Activated naive CD4-positive, alpha-beta T cell treated with anti-CD3 and anti-CD28 coated beads for 36 hours (primary cell): Measurements from ENCODE around the gene TRIM15. TPM values are rescaled to one million over a fixed set of nuclear protein-coding genes. Genes with fewer than 3 reads are reported as not detected.
A peak's percentile ranks its signal among the peaks of the same experiment; 100 is the strongest.

Experiments used
- CTCF ChIA-PET: fragments of 350-600 bp; sonication (Branson Sonifier 250); formaldehyde crosslinking; loops from one replicate; lab custom pipeline; 2021; ENCODE audit warnings: antibody characterized with exemption; lab: Charles Lee
- DNase-seq: peaks from one replicate; pipeline ENCODE4 v3.0.0-alpha.2; 2020
- H3K27ac Mint-ChIP-seq: one replicate; pipeline ENCODE4 v1.8.0; 2021; ENCODE audit warnings: mild to moderate bottlenecking, mixed read lengths
- H3K27me3 Mint-ChIP-seq: one replicate; pipeline ENCODE4 v1.8.0; 2021; ENCODE audit warnings: low read depth, mixed read lengths
- H3K36me3 Mint-ChIP-seq: one replicate; pipeline ENCODE4 v1.8.0; 2021; ENCODE audit warnings: low read depth, mixed read lengths
- H3K4me1 Mint-ChIP-seq: one replicate; pipeline ENCODE4 v1.8.0; 2021; ENCODE audit warnings: low read depth, mixed read lengths
- H3K4me3 Mint-ChIP-seq: one replicate; pipeline ENCODE4 v1.8.0; 2021; ENCODE audit warnings: mild to moderate bottlenecking, moderate library complexity, mixed read lengths
- H3K9me3 Mint-ChIP-seq: one replicate; pipeline ENCODE4 v1.8.0; 2021; ENCODE audit warnings: mixed read lengths
- intact Hi-C: fragments of 100-400 bp; cut with micrococcal nuclease; formaldehyde crosslinking; loops from one replicate; pipeline ENCODE4 v1.15.1; 2023
- total RNA-seq, 2 experiments: library from RNA; stranded (reverse); gene quantifications; one replicate each; pipeline ENCODE4 v1.2.3, GENCODE V29; 2021

Gene TRIM15
- total RNA-seq, 2 experiments from 2014 or later: 0.79 to 2.2 TPM

- no peaks in the 10 kb centered on the region for H3K9me3 Mint-ChIP-seq
- no peak overlapping the region for H3K4me3 Mint-ChIP-seq
- peaks cover 21% of the 10 kb centered on the region for H3K4me1 Mint-ChIP-seq
- H3K27ac Mint-ChIP-seq: no peak overlapping the region
- peak; percentile 26 for DNase-seq
- peaks cover 43% of the 10 kb centered on the region for H3K27me3 Mint-ChIP-seq
- no peaks in the 10 kb centered on the region for H3K36me3 Mint-ChIP-seq
- CTCF ChIA-PET: interaction anchor here (0.6 to 2.2 kb wide), 6 partner anchors 34 to 109 kb away, joined by 3 to 12 read pairs (median 6); partner anchors contain the start of genes POLR1H and TRIM40
- intact Hi-C loops: loop anchor here (1.0 to 10.0 kb wide), 4 partner anchors 39 to 322 kb away; no protein-coding TSS in a partner anchor
These were observed 6.6 kb downstream of the TRIM15 start for GRCh38 chr6:30169658-30170614.

GRCh38 chr6:30171677-30172471, 8.5 kb downstream of the TRIM15 start:
- no peak for DNase-seq
- no peaks in the 10 kb centered on the region for H3K9me3 Mint-ChIP-seq
- peaks cover 48% of the 10 kb centered on the region for H3K27me3 Mint-ChIP-seq
- CTCF ChIA-PET: interaction anchor here (0.6 to 2.2 kb wide), 5 partner anchors 40 to 111 kb away, joined by 4 to 12 read pairs (median 8); partner anchors contain the start of gene POLR1H
- no peaks in the 10 kb centered on the region for H3K36me3 Mint-ChIP-seq
- no peak overlapping the region for H3K27ac Mint-ChIP-seq
- H3K4me1 Mint-ChIP-seq: peaks cover 17% of the 10 kb centered on the region
- peak overlapping the region; percentile 40 for H3K4me3 Mint-ChIP-seq
- intact Hi-C loops: loop anchor here (10.0 kb wide), 1 partner anchor 157 kb away; no protein-coding TSS in a partner anchor

GRCh38 chr6:30172681-30173080, 9.3 kb downstream of the TRIM15 start:
- H3K27me3 Mint-ChIP-seq: peaks cover 50% of the 10 kb centered on the region
- intact Hi-C loops: loop anchor here (10.0 kb wide), 1 partner anchor 158 kb away; no protein-coding TSS in a partner anchor
- H3K4me1 Mint-ChIP-seq: peaks cover 9% of the 10 kb centered on the region
- no peaks in the 10 kb centered on the region for H3K36me3 Mint-ChIP-seq
- no peak overlapping the region for H3K27ac Mint-ChIP-seq
- no peaks in the 10 kb centered on the region for H3K9me3 Mint-ChIP-seq
- no peak for DNase-seq
- CTCF ChIA-PET: no interaction called here
- H3K4me3 Mint-ChIP-seq: no peak overlapping the region

- no peak overlapping the region for H3K4me3 Mint-ChIP-seq
- CTCF ChIA-PET: interaction anchor here (1.3 kb wide), 1 partner anchor 72 kb away, joined by 5 read pairs; no protein-coding TSS in a partner anchor
- no peak for DNase-seq
- H3K27me3 Mint-ChIP-seq: peaks cover 46% of the 10 kb centered on the region
- no peaks in the 10 kb centered on the region for H3K36me3 Mint-ChIP-seq
- H3K4me1 Mint-ChIP-seq: peaks cover 2% of the 10 kb centered on the region
- intact Hi-C loops: loop anchor here (10.0 kb wide), 1 partner anchor 161 kb away; no protein-coding TSS in a partner anchor
- H3K9me3 Mint-ChIP-seq: peaks cover 7% of the 10 kb centered on the region
- H3K27ac Mint-ChIP-seq: no peak overlapping the region
These were observed 12.4 kb downstream of the TRIM15 start for GRCh38 chr6:30175765-30176164.

- Mint-ChIP-seq H3K4me1 (no peaks in the 10 kb centered on the region), H3K4me3 (no peak overlapping the region), H3K9me3 (peaks cover 10% of the 10 kb centered on the region), H3K27me3 (peaks cover 31% of the 10 kb centered on the region), H3K27ac (no peak overlapping the region), H3K36me3 (no peaks in the 10 kb centered on the region)
- CTCF ChIA-PET: interaction anchor here (0.6 to 1.1 kb wide), 3 partner anchors 18 to 47 kb away, joined by 3 to 5 read pairs (median 5); no protein-coding TSS in a partner anchor
- no peak for DNase-seq
- intact Hi-C loops: loop anchor here (10.0 kb wide), 1 partner anchor 164 kb away; no protein-coding TSS in a partner anchor
These were observed 15.5 kb downstream of the TRIM15 start for GRCh38 chr6:30178837-30179236.

- H3K27ac Mint-ChIP-seq: no peak overlapping the region
- peaks cover 25% of the 10 kb centered on the region for H3K27me3 Mint-ChIP-seq
- intact Hi-C loops: no loop called here
- H3K36me3 Mint-ChIP-seq: peaks cover 4% of the 10 kb centered on the region
- no peaks in the 10 kb centered on the region for H3K4me1 Mint-ChIP-seq
- peaks cover 10% of the 10 kb centered on the region for H3K9me3 Mint-ChIP-seq
- DNase-seq: no peak
- no peak overlapping the region for H3K4me3 Mint-ChIP-seq
- CTCF ChIA-PET: no interaction called here
These were observed 16.8 kb downstream of the TRIM15 start for GRCh38 chr6:30180145-30180544.

GRCh38 chr6:30184417-30185031, 21.2 kb downstream of the TRIM15 start:
- Mint-ChIP-seq H3K4me1 (no peaks in the 10 kb centered on the region), H3K36me3 (peaks cover 29% of the 10 kb centered on the region), H3K9me3 (peaks cover 8% of the 10 kb centered on the region), H3K4me3 (no peak overlapping the region), H3K27ac (no peak overlapping the region), H3K27me3 (no peaks in the 10 kb centered on the region)
- intact Hi-C loops: no loop called here
- CTCF ChIA-PET: interaction anchor here (0.8 kb wide), 1 partner anchor 84 kb away, joined by 3 read pairs; no protein-coding TSS in a partner anchor
- no peak for DNase-seq

- Mint-ChIP-seq H3K4me3 (no peak overlapping the region), H3K9me3 (peaks cover 1% of the 10 kb centered on the region), H3K36me3 (peaks cover 32% of the 10 kb centered on the region), H3K4me1 (no peaks in the 10 kb centered on the region), H3K27me3 (no peaks in the 10 kb centered on the region), H3K27ac (peak overlapping the region; percentile 12)
- intact Hi-C loops: no loop called here
- no peak for DNase-seq
- CTCF ChIA-PET: no interaction called here
These were observed 22.6 kb downstream of the TRIM15 start for GRCh38 chr6:30185846-30186484.

- Mint-ChIP-seq H3K4me1 (no peaks in the 10 kb centered on the region), H3K36me3 (peaks cover 34% of the 10 kb centered on the region), H3K4me3 (no peak overlapping the region), H3K9me3 (no peaks in the 10 kb centered on the region), H3K27ac (no peak overlapping the region), H3K27me3 (no peaks in the 10 kb centered on the region)
- intact Hi-C loops: no loop called here
- CTCF ChIA-PET: no interaction called here
- DNase-seq: no peak
These were observed 25.2 kb downstream of the TRIM15 start for GRCh38 chr6:30188541-30188940.

GRCh38 chr6:30192076-30192475, 28.7 kb downstream of the TRIM15 start:
- Mint-ChIP-seq H3K4me3 (no peak overlapping the region), H3K4me1 (peaks cover 3% of the 10 kb centered on the region), H3K36me3 (peaks cover 24% of the 10 kb centered on the region), H3K27ac (no peak overlapping the region), H3K9me3 (no peaks in the 10 kb centered on the region), H3K27me3 (no peaks in the 10 kb centered on the region)
- CTCF ChIA-PET: no interaction called here
- no peak for DNase-seq
- intact Hi-C loops: no loop called here
